ENCODE results near the gene CTCFL.
"Not testable (repeated sequence)": the region's sequence is repeated elsewhere in the genome, so short reads cannot be mapped to it uniquely, and the experiment has no call there.

CTCFL gene

GRCh38 chr20:57496592-57496991 lies 28.3 kb downstream of the CTCFL start:
- Histone ChIP-seq H3K9me3 (ENCODE audit: control insufficient read depth, insufficient read depth, low read length) (no peaks in the 10 kb centered on the region), H3K36me3 (ENCODE audit: insufficient read depth, low read length) (no peaks in the 10 kb centered on the region), H3K9ac (ENCODE audit: low read depth, low read length) (no peak overlapping the region), H3K4me1 (ENCODE audit: insufficient read depth, low read length) (peaks cover 8% of the 10 kb centered on the region; the same call in 1 of the 2 replicates)

GRCh38 chr20:57495978-57496377 lies 29.0 kb downstream of the CTCFL start:
- Histone ChIP-seq H3K4me1 (ENCODE audit: insufficient read depth, low read length) (peaks cover 8% of the 10 kb centered on the region; the same call in 1 of the 2 replicates), H3K9me3 (ENCODE audit: control insufficient read depth, insufficient read depth, low read length) (no peaks in the 10 kb centered on the region), H3K9ac (ENCODE audit: low read depth, low read length) (no peak overlapping the region), H3K36me3 (ENCODE audit: insufficient read depth, low read length) (no peaks in the 10 kb centered on the region)

GRCh38 chr20:57493091-57493615 lies 31.8 kb downstream of the CTCFL start:
- H3K36me3 ChIP-seq (ENCODE audit: insufficient read depth, low read length): no peaks in the 10 kb centered on the region
- H3K9me3 ChIP-seq (ENCODE audit: control insufficient read depth, insufficient read depth, low read length): no peaks in the 10 kb centered on the region
- no peak overlapping the region for H3K9ac ChIP-seq (ENCODE audit: low read depth, low read length)
- no peaks in the 10 kb centered on the region; the same call in 1 of the 2 replicates for H3K4me1 ChIP-seq (ENCODE audit: insufficient read depth, low read length)

- Histone ChIP-seq H3K9me3 (ENCODE audit: control insufficient read depth, insufficient read depth, low read length) (no peaks in the 10 kb centered on the region), H3K4me1 (ENCODE audit: insufficient read depth, low read length) (no peaks in the 10 kb centered on the region; the same call in 1 of the 2 replicates), H3K9ac (ENCODE audit: low read depth, low read length) (no peak overlapping the region), H3K36me3 (ENCODE audit: insufficient read depth, low read length) (no peaks in the 10 kb centered on the region)
Measured at GRCh38 chr20:57491373-57491772, 33.6 kb downstream of the CTCFL start.

- not testable (repeated sequence) for H3K4me1 ChIP-seq (ENCODE audit: insufficient read depth, low read length); H3K9me3 ChIP-seq (ENCODE audit: control insufficient read depth, insufficient read depth, low read length); H3K36me3 ChIP-seq (ENCODE audit: insufficient read depth, low read length); H3K9ac ChIP-seq (ENCODE audit: low read depth, low read length)
Measured at GRCh38 chr20:57488277-57488676, 36.7 kb downstream of the CTCFL start.

GRCh38 chr20:57485770-57486169 lies 39.2 kb downstream of the CTCFL start:
- no peaks in the 10 kb centered on the region for H3K9me3 ChIP-seq (ENCODE audit: control insufficient read depth, insufficient read depth, low read length)
- H3K9ac ChIP-seq (ENCODE audit: low read depth, low read length): no peak overlapping the region
- H3K4me1 ChIP-seq (ENCODE audit: insufficient read depth, low read length): peaks cover 11% of the 10 kb centered on the region
- no peaks in the 10 kb centered on the region for H3K36me3 ChIP-seq (ENCODE audit: insufficient read depth, low read length)

- peaks cover 13% of the 10 kb centered on the region for H3K4me1 ChIP-seq (ENCODE audit: insufficient read depth, low read length)
- H3K9me3 ChIP-seq (ENCODE audit: control insufficient read depth, insufficient read depth, low read length): no peaks in the 10 kb centered on the region
- no peak overlapping the region for H3K9ac ChIP-seq (ENCODE audit: low read depth, low read length)
- H3K36me3 ChIP-seq (ENCODE audit: insufficient read depth, low read length): no peaks in the 10 kb centered on the region
Measured at GRCh38 chr20:57484772-57485171, 40.2 kb downstream of the CTCFL start.

- H3K36me3 ChIP-seq (ENCODE audit: insufficient read depth, low read length): no peaks in the 10 kb centered on the region
- H3K4me1 ChIP-seq (ENCODE audit: insufficient read depth, low read length): peaks cover 13% of the 10 kb centered on the region
- no peak overlapping the region for H3K9ac ChIP-seq (ENCODE audit: low read depth, low read length)
- H3K9me3 ChIP-seq (ENCODE audit: control insufficient read depth, insufficient read depth, low read length): no peaks in the 10 kb centered on the region
Measured at GRCh38 chr20:57483287-57484050, 41.5 kb downstream of the CTCFL start.

GRCh38 chr20:57482796-57483195 lies 42.1 kb downstream of the CTCFL start:
- Histone ChIP-seq H3K4me1 (ENCODE audit: insufficient read depth, low read length) (peaks cover 13% of the 10 kb centered on the region), H3K36me3 (ENCODE audit: insufficient read depth, low read length) (no peaks in the 10 kb centered on the region), H3K9ac (ENCODE audit: low read depth, low read length) (no peak overlapping the region)

GRCh38 chr20:57482148-57482547 lies 42.8 kb downstream of the CTCFL start:
- Histone ChIP-seq H3K4me1 (ENCODE audit: insufficient read depth, low read length) (peaks cover 13% of the 10 kb centered on the region), H3K36me3 (ENCODE audit: insufficient read depth, low read length) (no peaks in the 10 kb centered on the region), H3K9me3 (ENCODE audit: control insufficient read depth, insufficient read depth, low read length) (no peaks in the 10 kb centered on the region), H3K9ac (ENCODE audit: low read depth, low read length) (no peak overlapping the region)

More at GRCh38 chr20:57482796-57483195, 42.1 kb downstream of the CTCFL start:
- H3K9me3 ChIP-seq (ENCODE audit: control insufficient read depth, insufficient read depth, low read length): no peaks in the 10 kb centered on the region

GRCh38 chr20:57481281-57481711 lies 43.6 kb downstream of the CTCFL start:
- Histone ChIP-seq H3K9me3 (ENCODE audit: control insufficient read depth, insufficient read depth, low read length) (no peaks in the 10 kb centered on the region), H3K4me1 (ENCODE audit: insufficient read depth, low read length) (peaks cover 13% of the 10 kb centered on the region), H3K36me3 (ENCODE audit: insufficient read depth, low read length) (no peaks in the 10 kb centered on the region), H3K9ac (ENCODE audit: low read depth, low read length) (no peak overlapping the region; the same call in 1 of the 2 replicates)

- Histone ChIP-seq H3K4me1 (ENCODE audit: insufficient read depth, low read length) (peaks cover 13% of the 10 kb centered on the region), H3K36me3 (ENCODE audit: insufficient read depth, low read length) (no peaks in the 10 kb centered on the region), H3K9me3 (ENCODE audit: control insufficient read depth, insufficient read depth, low read length) (no peaks in the 10 kb centered on the region), H3K9ac (ENCODE audit: low read depth, low read length) (no peak overlapping the region)
Measured at GRCh38 chr20:57480444-57481160, 44.3 kb downstream of the CTCFL start.

- Histone ChIP-seq H3K4me1 (ENCODE audit: insufficient read depth, low read length) (peaks cover 13% of the 10 kb centered on the region), H3K9ac (ENCODE audit: low read depth, low read length) (no peak overlapping the region)
Measured at GRCh38 chr20:57479196-57479595, 45.7 kb downstream of the CTCFL start.

GRCh38 chr20:57478176-57478575 lies 46.8 kb downstream of the CTCFL start:
- H3K36me3 ChIP-seq (ENCODE audit: insufficient read depth, low read length): no peaks in the 10 kb centered on the region
- peaks cover 13% of the 10 kb centered on the region for H3K4me1 ChIP-seq (ENCODE audit: insufficient read depth, low read length)
- H3K9ac ChIP-seq (ENCODE audit: low read depth, low read length): no peak overlapping the region
- H3K9me3 ChIP-seq (ENCODE audit: control insufficient read depth, insufficient read depth, low read length): no peaks in the 10 kb centered on the region

More at GRCh38 chr20:57479196-57479595, 45.7 kb downstream of the CTCFL start:
- H3K9me3 ChIP-seq (ENCODE audit: control insufficient read depth, insufficient read depth, low read length): no peaks in the 10 kb centered on the region
- no peaks in the 10 kb centered on the region for H3K36me3 ChIP-seq (ENCODE audit: insufficient read depth, low read length)

Measured in ES-I3 (cell line).